Breast epithelium (tissue), 4 donors: Measurements from ENCODE around the gene PPP1R7. TPM values are rescaled to one million over a fixed set of nuclear protein-coding genes. Genes with fewer than 3 reads are reported as not detected.

Experiments used
- DNase-seq, 2 donors: peaks; one replicate each; pipeline ENCODE4 v3.0.0-alpha.2; 2019; ENCODE audit warnings: low spot score in 2 of 2
- H3K27ac ChIP-seq, 2 donors: fragments of 200-600 bp; sonication (generic) in 1 of 2; one replicate each; pipeline ENCODE4 v1.5.1; 2016 to 2019; ENCODE audit warnings: mild to moderate bottlenecking in 1 of 2
- H3K27me3 ChIP-seq, 2 donors: fragments of 200-600 bp; sonication (generic) in 1 of 2; one replicate each; pipeline versions ENCODE4 v1.5.1 to v1.6.0; 2017 to 2019; ENCODE audit warnings: control low read depth in 1 of 2, mild to moderate bottlenecking in 1 of 2
- H3K36me3 ChIP-seq: fragments of 200-600 bp; one replicate; pipeline ENCODE4 v1.5.1; 2019
- H3K4me1 ChIP-seq, 2 donors: fragments of 200-600 bp; sonication (generic); one replicate each; pipeline ENCODE4 v1.5.1; 2016 to 2019; ENCODE audit warnings: control low read depth in 1 of 2
- H3K4me3 ChIP-seq, 3 donors: fragments of 200-600 bp; sonication (generic); 1 replicate in 2 of 3; 2 replicates in 1 of 3; pipeline ENCODE4 v1.5.1; 2016 to 2019; ENCODE audit warnings: mild to moderate bottlenecking in 3 of 3, moderate library complexity in 2 of 3
- H3K9me3 ChIP-seq, 2 donors: fragments of 200-600 bp; sonication (generic) in 1 of 2; one replicate each; pipeline ENCODE4 v1.5.1; 2016 to 2019; ENCODE audit warnings: control low read depth in 1 of 2
- CTCF ChIP-seq, 3 donors: fragments of 450-650 bp; IDR thresholded peaks; one replicate each; pipeline ENCODE4 v1.5.1; 2016 to 2017; ENCODE audit warnings: antibody characterized with exemption in 3 of 3, mild to moderate bottlenecking in 3 of 3, moderate library complexity in 3 of 3
- POLR2A ChIP-seq: fragments of 450-650 bp; IDR thresholded peaks from one replicate; pipeline ENCODE4 v1.6.1; 2016; ENCODE audit warnings: antibody characterized with exemption, mild to moderate bottlenecking, moderate library complexity
- POLR2AphosphoS5 ChIP-seq, 3 donors: sonication (generic); formaldehyde crosslinking; IDR thresholded peaks; one replicate each; pipeline ENCODE4 v1.6.1; 2017; ENCODE audit warnings: antibody characterized with exemption in 3 of 3
- intact Hi-C: fragments of 100-400 bp; cut with DNase I; formaldehyde crosslinking; loops from one replicate; pipeline ENCODE4 v1.15.1; 2023; ENCODE audit warnings: low total_unique reads
- total RNA-seq, 3 donors: library from RNA; depleted of rRNA; stranded (reverse); fragments of >200 nt; gene quantifications; one replicate each; pipeline ENCODE4 v1.1.0, GENCODE V29; 2016

The PPP1R7 gene
- total RNA-seq, 3 donors from 2014 or later: 39.4 to 50.9 (median 43.6) TPM

DNA sequence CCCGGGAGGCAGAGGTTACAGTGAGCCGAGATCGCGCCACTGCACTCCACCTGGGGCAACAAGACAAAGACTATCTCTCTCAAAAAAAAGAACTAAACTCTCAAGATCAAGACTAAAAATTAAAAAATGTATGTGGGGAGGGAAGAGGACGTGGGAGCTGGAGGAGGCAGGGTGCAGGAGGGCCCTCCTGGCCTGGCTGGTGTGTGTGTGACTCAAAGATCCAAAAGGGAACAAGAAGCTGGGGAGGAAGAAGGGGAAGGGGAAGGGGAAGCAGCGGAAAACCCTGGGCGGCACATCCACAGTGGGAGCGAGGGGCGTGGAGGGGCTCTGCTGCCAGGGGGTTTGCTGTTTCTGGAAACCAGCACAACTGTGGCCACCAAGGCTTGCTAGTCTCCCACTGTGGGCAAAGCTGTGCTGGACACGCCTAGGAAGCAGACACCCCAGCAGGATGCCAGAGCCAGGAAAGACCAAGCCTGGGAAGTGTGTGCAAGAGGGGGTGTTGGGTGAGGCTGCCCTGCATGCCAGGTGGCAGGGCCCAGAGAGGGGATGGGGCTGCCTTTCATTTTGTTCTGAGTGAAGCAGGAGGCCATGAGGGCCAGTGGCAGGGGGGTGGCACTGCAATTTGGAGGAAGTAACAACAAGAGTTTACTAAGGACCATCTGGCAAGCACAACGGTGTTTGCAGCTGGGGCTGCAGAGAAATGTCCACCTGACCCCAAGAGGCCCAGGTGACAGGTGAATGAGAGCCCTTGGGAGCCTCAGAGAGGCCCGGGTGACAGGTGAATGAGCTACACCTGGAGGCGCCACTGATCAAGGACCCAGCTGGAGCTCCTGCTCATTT, 82.7 kb downstream of the PPP1R7 start:
- TF ChIP-seq POLR2AphosphoS5 (IDR thresholded peaks at IDR 0.05) (no peak), POLR2A (no peak), CTCF (IDR thresholded peaks at IDR 0.05) (no peak)
- no peak overlapping the region for H3K27ac ChIP-seq
- no peaks in the 10 kb centered on the region for H3K9me3 ChIP-seq
- no peaks in the 10 kb centered on the region for H3K4me1 ChIP-seq
- intact Hi-C loops: no loop called here
- no peak for DNase-seq
- no peaks in the 10 kb centered on the region for H3K27me3 ChIP-seq
- peaks cover 22% of the 10 kb centered on the region for H3K36me3 ChIP-seq
- H3K4me3 ChIP-seq: no peak overlapping the region

Other genes with a start within 250 kb of the PPP1R7 start
- gene CROCC2, start 244.1 kb upstream of the PPP1R7 start, total RNA-seq: under 1 TPM in 1 of 3 donors, not detected in 2; 0.33 TPM
- 10 to 100 TPM; 27.1 to 46.9 (median 35.2) TPM for gene SNED1, start 151.8 kb upstream of the PPP1R7 start, total RNA-seq
- gene MTERF4, start 48.2 kb upstream of the PPP1R7 start, total RNA-seq: 10 to 100 TPM; 35.7 to 54.6 (median 50.2) TPM
- 1 to 10 TPM; 4.3 to 7.3 (median 6.6) TPM for gene PASK, start 995 bp upstream of the PPP1R7 start, total RNA-seq
- gene ANO7, start 38.2 kb downstream of the PPP1R7 start, total RNA-seq: 1 to 10 TPM in 1 of 3 donors, under 1 TPM in 1, not detected in 1; 0.98 to 1.6 TPM
- gene HDLBP, start 165.2 kb downstream of the PPP1R7 start, total RNA-seq: 100 to 1,000 TPM; 339 to 515 (median 383) TPM
- 100 to 1,000 TPM; 298 to 321 (median 299) TPM for gene SEPTIN2, start 165.5 kb downstream of the PPP1R7 start, total RNA-seq
- 10 to 100 TPM; 34.4 to 43.3 (median 40.3) TPM for gene FARP2, start 205.8 kb downstream of the PPP1R7 start, total RNA-seq